ENCODE results near the gene PMM1.

DNA sequence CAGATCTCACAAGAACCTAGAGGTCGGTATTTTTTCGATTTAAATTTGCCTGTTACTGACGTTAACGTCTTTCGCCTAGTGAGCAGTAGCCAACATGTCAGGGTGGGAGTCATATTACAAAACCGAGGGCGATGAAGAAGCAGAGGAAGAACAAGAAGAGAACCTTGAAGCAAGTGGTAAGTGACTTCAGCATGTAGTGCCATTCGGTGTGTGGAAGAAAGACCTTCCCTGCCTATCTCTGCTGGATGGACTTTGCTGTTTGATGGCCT is 32.2 kb upstream of the PMM1 start:
- no peak for TF ChIP-seq EZH2phosphoT487 (IDR thresholded peaks at IDR 0.05; ENCODE audit: borderline replicate concordance, low read depth)
- TF ChIP-seq, protein P1, sequence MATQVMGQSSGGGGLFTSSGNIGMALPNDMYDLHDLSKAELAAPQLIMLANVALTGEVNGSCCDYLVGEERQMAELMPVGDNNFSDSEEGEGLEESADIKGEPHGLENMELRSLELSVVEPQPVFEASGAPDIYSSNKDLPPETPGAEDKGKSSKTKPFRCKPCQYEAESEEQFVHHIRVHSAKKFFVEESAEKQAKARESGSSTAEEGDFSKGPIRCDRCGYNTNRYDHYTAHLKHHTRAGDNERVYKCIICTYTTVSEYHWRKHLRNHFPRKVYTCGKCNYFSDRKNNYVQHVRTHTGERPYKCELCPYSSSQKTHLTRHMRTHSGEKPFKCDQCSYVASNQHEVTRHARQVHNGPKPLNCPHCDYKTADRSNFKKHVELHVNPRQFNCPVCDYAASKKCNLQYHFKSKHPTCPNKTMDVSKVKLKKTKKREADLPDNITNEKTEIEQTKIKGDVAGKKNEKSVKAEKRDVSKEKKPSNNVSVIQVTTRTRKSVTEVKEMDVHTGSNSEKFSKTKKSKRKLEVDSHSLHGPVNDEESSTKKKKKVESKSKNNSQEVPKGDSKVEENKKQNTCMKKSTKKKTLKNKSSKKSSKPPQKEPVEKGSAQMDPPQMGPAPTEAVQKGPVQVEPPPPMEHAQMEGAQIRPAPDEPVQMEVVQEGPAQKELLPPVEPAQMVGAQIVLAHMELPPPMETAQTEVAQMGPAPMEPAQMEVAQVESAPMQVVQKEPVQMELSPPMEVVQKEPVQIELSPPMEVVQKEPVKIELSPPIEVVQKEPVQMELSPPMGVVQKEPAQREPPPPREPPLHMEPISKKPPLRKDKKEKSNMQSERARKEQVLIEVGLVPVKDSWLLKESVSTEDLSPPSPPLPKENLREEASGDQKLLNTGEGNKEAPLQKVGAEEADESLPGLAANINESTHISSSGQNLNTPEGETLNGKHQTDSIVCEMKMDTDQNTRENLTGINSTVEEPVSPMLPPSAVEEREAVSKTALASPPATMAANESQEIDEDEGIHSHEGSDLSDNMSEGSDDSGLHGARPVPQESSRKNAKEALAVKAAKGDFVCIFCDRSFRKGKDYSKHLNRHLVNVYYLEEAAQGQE (IDR thresholded peaks at IDR 0.05; ENCODE audit: low read depth, low read length): no peak
- no peak for TF ChIP-seq POLR2AphosphoS5 (IDR thresholded peaks at IDR 0.05; ENCODE audit: low read depth, low read length)
- TF ChIP-seq, protein P2, sequence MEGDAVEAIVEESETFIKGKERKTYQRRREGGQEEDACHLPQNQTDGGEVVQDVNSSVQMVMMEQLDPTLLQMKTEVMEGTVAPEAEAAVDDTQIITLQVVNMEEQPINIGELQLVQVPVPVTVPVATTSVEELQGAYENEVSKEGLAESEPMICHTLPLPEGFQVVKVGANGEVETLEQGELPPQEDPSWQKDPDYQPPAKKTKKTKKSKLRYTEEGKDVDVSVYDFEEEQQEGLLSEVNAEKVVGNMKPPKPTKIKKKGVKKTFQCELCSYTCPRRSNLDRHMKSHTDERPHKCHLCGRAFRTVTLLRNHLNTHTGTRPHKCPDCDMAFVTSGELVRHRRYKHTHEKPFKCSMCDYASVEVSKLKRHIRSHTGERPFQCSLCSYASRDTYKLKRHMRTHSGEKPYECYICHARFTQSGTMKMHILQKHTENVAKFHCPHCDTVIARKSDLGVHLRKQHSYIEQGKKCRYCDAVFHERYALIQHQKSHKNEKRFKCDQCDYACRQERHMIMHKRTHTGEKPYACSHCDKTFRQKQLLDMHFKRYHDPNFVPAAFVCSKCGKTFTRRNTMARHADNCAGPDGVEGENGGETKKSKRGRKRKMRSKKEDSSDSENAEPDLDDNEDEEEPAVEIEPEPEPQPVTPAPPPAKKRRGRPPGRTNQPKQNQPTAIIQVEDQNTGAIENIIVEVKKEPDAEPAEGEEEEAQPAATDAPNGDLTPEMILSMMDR (IDR thresholded peaks at IDR 0.05): no peak
- TF ChIP-seq, protein P3, sequence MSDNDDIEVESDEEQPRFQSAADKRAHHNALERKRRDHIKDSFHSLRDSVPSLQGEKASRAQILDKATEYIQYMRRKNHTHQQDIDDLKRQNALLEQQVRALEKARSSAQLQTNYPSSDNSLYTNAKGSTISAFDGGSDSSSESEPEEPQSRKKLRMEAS (IDR thresholded peaks at IDR 0.05; ENCODE audit: low read depth): no peak
- TF ChIP-seq CHD2 (IDR thresholded peaks at IDR 0.05; ENCODE audit: low read length, partially characterized antibody): no peak
- TF ChIP-seq JUND (IDR thresholded peaks at IDR 0.05): no peak
- no peak for TF ChIP-seq EP300 (IDR thresholded peaks at IDR 0.05; ENCODE audit: borderline replicate concordance in 1 of 2, low read depth in 1 of 2, low read length in 1 of 2)
- TF ChIP-seq SMC3 (IDR thresholded peaks at IDR 0.05; ENCODE audit: low read depth, low read length): no peak
- TF ChIP-seq YY1 (IDR thresholded peaks at IDR 0.05; ENCODE audit: low read depth): no peak
- no peak for TF ChIP-seq TAF1 (IDR thresholded peaks at IDR 0.05; ENCODE audit: borderline replicate concordance, low read depth, low read length)
- TF ChIP-seq RFX5 (IDR thresholded peaks at IDR 0.05; ENCODE audit: low read length): no peak
- TF ChIP-seq RCOR1 (IDR thresholded peaks at IDR 0.05; ENCODE audit: low read length): no peak
- TF ChIP-seq MXI1 (IDR thresholded peaks at IDR 0.05; ENCODE audit: low read depth, low read length): no peak

Measured in SK-N-SH (cell line).